Natural killer cell (primary cell): ENCODE measurements around the gene ITGB1BP1. TPM values are rescaled to one million over a fixed set of nuclear protein-coding genes. Genes with fewer than 3 reads are reported as not detected.

Experiments
- ATAC-seq, 3 donors: fragments of 150-1000 bp in 2 of 3; fragments of 200-7000 bp in 1 of 3; cut with Tn5 transposase; 1 replicate in 1 of 3; 2 replicates in 2 of 3; pipeline ENCODE4 v1.10.0; 2021; ENCODE audit warnings: mild to moderate bottlenecking in 2 of 3, moderate library complexity in 2 of 3
- DNase-seq, 2 donors: peaks; one replicate each; pipeline versions ENCODE4 v3.0.0 to v3.0.0-alpha.2; 2013 to 2021; ENCODE audit warnings: mixed read lengths in 1 of 2
- H3K27ac ChIP-seq: one replicate; pipeline ENCODE4 v1.5.1; 2013; ENCODE audit warnings: mild to moderate bottlenecking, low read length
- H3K27me3 ChIP-seq: one replicate; pipeline ENCODE4 v1.6.1; 2013; ENCODE audit warnings: low read length; ENCODE audit not compliant: control insufficient read depth, insufficient read depth
- H3K36me3 ChIP-seq: one replicate; pipeline ENCODE4 v1.6.1; 2013; ENCODE audit warnings: low read length; ENCODE audit not compliant: control insufficient read depth, insufficient read depth
- H3K4me1 ChIP-seq: one replicate; pipeline ENCODE4 v1.6.1; 2013; ENCODE audit warnings: low read length; ENCODE audit not compliant: control insufficient read depth, insufficient read depth
- H3K4me3 ChIP-seq: one replicate; pipeline ENCODE4 v1.5.1; 2013; ENCODE audit warnings: low read length
- H3K9me3 ChIP-seq: one replicate; pipeline ENCODE4 v1.6.1; 2013; ENCODE audit warnings: low read length; ENCODE audit not compliant: control insufficient read depth, insufficient read depth
- H3K27ac Mint-ChIP-seq, 2 donors: one replicate each; pipeline ENCODE4 v1.8.0; 2022; ENCODE audit warnings: mild to moderate bottlenecking in 2 of 2, mixed read lengths in 2 of 2, moderate library complexity in 1 of 2
- H3K27me3 Mint-ChIP-seq, 2 donors: one replicate each; pipeline ENCODE4 v1.8.0; 2022; ENCODE audit warnings: low read depth in 2 of 2, mixed read lengths in 2 of 2
- H3K36me3 Mint-ChIP-seq: one replicate; pipeline ENCODE4 v1.8.0; 2022; ENCODE audit warnings: mixed read lengths
- H3K4me1 Mint-ChIP-seq, 2 donors: one replicate each; pipeline ENCODE4 v1.8.0; 2022; ENCODE audit warnings: mixed read lengths in 2 of 2
- H3K4me3 Mint-ChIP-seq: one replicate; pipeline ENCODE4 v1.8.0; 2022; ENCODE audit warnings: mild to moderate bottlenecking, moderate library complexity, mixed read lengths
- H3K9me3 Mint-ChIP-seq, 2 donors: one replicate each; pipeline ENCODE4 v1.8.0; 2022; ENCODE audit warnings: mixed read lengths in 2 of 2
- CTCF ChIP-seq: fragments of 200-600 bp; IDR thresholded peaks from one replicate; pipeline ENCODE4 v1.8.0; 2022; ENCODE audit warnings: antibody characterized with exemption
- WGBS: methylation state at CpG from one replicate; pipeline ENCODE4 v1.1.7; 2013; ENCODE audit warnings: missing lambda C conversion rate; ENCODE audit not compliant: insufficient coverage; 5-methylcytosine and 5-hydroxymethylcytosine counted together
- intact Hi-C: fragments of 100-400 bp; cut with micrococcal nuclease; formaldehyde crosslinking; loops from one replicate; pipeline ENCODE4 v1.14.2; 2022
- total RNA-seq, 4 donors: library from RNA; stranded (reverse); fragments of 120-200 nt in 1 of 4; gene quantifications; one replicate each; pipeline versions ENCODE4 v1.2.3 to v1.2.4, GENCODE V29; 2013 to 2022

Gene ITGB1BP1
- total RNA-seq, 3 donors from 2014 or later (not counting 1 experiment from before 2014, with no cell fraction given) = 66.9 to 114 (median 91.7) TPM

GRCh38 chr2:9467687-9468086 lies 44.4 kb upstream of the ITGB1BP1 start:
- 96% methylated on average over 10 of the region's 10 CpGs for WGBS
- intact Hi-C loops = no loop called here
- no peak for TF ChIP-seq CTCF
- Histone ChIP-seq H3K4me3 (no peak overlapping the region), H3K27ac (no peak overlapping the region), H3K27me3 (no peaks in the 10 kb centered on the region), H3K36me3 (peaks cover 6% of the 10 kb centered on the region), H3K4me1 (peaks cover 5% of the 10 kb centered on the region), H3K9me3 (no peaks in the 10 kb centered on the region)
- H3K4me1 Mint-ChIP-seq = peaks cover 6 to 7% of the 10 kb centered on the region in 2 donors
- DNase-seq = no peak
- ATAC-seq = no peak
- no peak overlapping the region for H3K4me3 Mint-ChIP-seq
- no peak overlapping the region for H3K27ac Mint-ChIP-seq
- no peaks in the 10 kb centered on the region for H3K9me3 Mint-ChIP-seq
- no peaks in the 10 kb centered on the region for H3K36me3 Mint-ChIP-seq
- H3K27me3 Mint-ChIP-seq = no peaks in the 10 kb centered on the region

GRCh38 chr2:9466147-9466683 lies 42.9 kb upstream of the ITGB1BP1 start:
- no peak overlapping the region for H3K27ac ChIP-seq
- H3K4me3 ChIP-seq = no peak overlapping the region
- Mint-ChIP-seq H3K4me3 (no peak overlapping the region), H3K36me3 (no peaks in the 10 kb centered on the region), H3K27ac (no peak overlapping the region), H3K4me1 (peaks cover 6 to 7% of the 10 kb centered on the region in 2 donors), H3K9me3 (no peaks in the 10 kb centered on the region), H3K27me3 (no peaks in the 10 kb centered on the region)
- H3K27me3 ChIP-seq = no peaks in the 10 kb centered on the region
- no peak for DNase-seq
- peaks cover 8% of the 10 kb centered on the region for H3K36me3 ChIP-seq
- peaks cover 5% of the 10 kb centered on the region for H3K4me1 ChIP-seq
- 98% methylated on average over 46 of the region's 46 CpGs for whole genome bisulfite sequencing
- H3K9me3 ChIP-seq = no peaks in the 10 kb centered on the region
- ATAC-seq = no peak
- intact Hi-C loops = no loop called here
- TF ChIP-seq CTCF = no peak

- WGBS = 94% methylated on average over 2 of the region's 7 CpGs
- no peaks in the 10 kb centered on the region for H3K27me3 ChIP-seq
- intact Hi-C loops = no loop called here
- peaks cover 14% of the 10 kb centered on the region for H3K36me3 ChIP-seq
- no peaks in the 10 kb centered on the region for H3K9me3 ChIP-seq
- Mint-ChIP-seq H3K4me3 (no peak overlapping the region), H3K9me3 (no peaks in the 10 kb centered on the region), H3K36me3 (no peaks in the 10 kb centered on the region), H3K27me3 (no peaks in the 10 kb centered on the region), H3K4me1 (peaks cover 6 to 7% of the 10 kb centered on the region in 2 donors), H3K27ac (peak overlapping the region in 1 of 2 donors; percentile 6)
- no peak overlapping the region for H3K27ac ChIP-seq
- no peak for TF ChIP-seq CTCF
- DNase-seq (no peak), ATAC-seq (no peak)
- H3K4me3 ChIP-seq = no peak overlapping the region
- peaks cover 5% of the 10 kb centered on the region for H3K4me1 ChIP-seq
These were observed 41.8 kb upstream of the ITGB1BP1 start for GRCh38 chr2:9465170-9465569.

GRCh38 chr2:9463698-9464034 lies 40.3 kb upstream of the ITGB1BP1 start:
- Histone ChIP-seq H3K4me3 (no peak overlapping the region), H3K27me3 (no peaks in the 10 kb centered on the region), H3K9me3 (no peaks in the 10 kb centered on the region), H3K36me3 (peaks cover 20% of the 10 kb centered on the region), H3K27ac (no peak overlapping the region), H3K4me1 (peaks cover 5% of the 10 kb centered on the region)
- Mint-ChIP-seq H3K27me3 (no peaks in the 10 kb centered on the region), H3K27ac (peak overlapping the region in 1 of 2 donors; percentile 74), H3K4me1 (peaks cover 6 to 7% of the 10 kb centered on the region in 2 donors), H3K36me3 (no peaks in the 10 kb centered on the region), H3K9me3 (no peaks in the 10 kb centered on the region), H3K4me3 (no peak overlapping the region)
- intact Hi-C loops = no loop called here
- WGBS = 73% methylated on average over 7 of the region's 7 CpGs
- no peak for TF ChIP-seq CTCF
- DNase-seq (peak; percentile 25 to 32), ATAC-seq (peak; percentile 79 to 94 (median 80))
